Fibroblast of lung (primary cell): ENCODE results near the gene ATCAY. TPM values are rescaled to one million over a fixed set of nuclear protein-coding genes. Genes with fewer than 3 reads are reported as not detected.
"Not testable (repeated sequence)": the region's sequence is repeated elsewhere in the genome, so short reads cannot be mapped to it uniquely, and the experiment has no call there.

Experiments
- DNase-seq, 2 donors: peaks; one replicate each; pipeline versions ENCODE4 v3.0.0 to v3.0.0-alpha.2; 2010; ENCODE audit warnings: low read depth in 2 of 2
- H2AFZ ChIP-seq: 2 replicates; pipeline ENCODE4 v1.5.1; 2012; ENCODE audit warnings: low read length, control low read depth, inconsistent platforms
- H3K27ac ChIP-seq: 2 replicates; pipeline ENCODE4 v1.5.1; 2011; ENCODE audit warnings: low read length, control low read depth; ENCODE audit not compliant: insufficient read depth
- H3K27me3 ChIP-seq: 2 replicates; pipeline ENCODE4 v1.5.1; 2011; ENCODE audit warnings: mild to moderate bottlenecking, low read length; ENCODE audit not compliant: control insufficient read depth, insufficient read depth
- H3K36me3 ChIP-seq: 2 replicates; pipeline ENCODE4 v1.5.1; 2011; ENCODE audit warnings: low read length; ENCODE audit not compliant: control insufficient read depth, insufficient read depth
- H3K4me1 ChIP-seq: 2 replicates; pipeline ENCODE4 v1.5.1; 2011; ENCODE audit warnings: low read length; ENCODE audit not compliant: control insufficient read depth, insufficient read depth; ENCODE audit errors: extremely low read depth
- H3K4me2 ChIP-seq: 2 replicates; pipeline ENCODE4 v1.5.1; 2011; ENCODE audit warnings: low read length, control low read depth; ENCODE audit not compliant: insufficient read depth; ENCODE audit errors: extremely low read depth
- H3K4me3 ChIP-seq, 4 experiments: fragments of 200-600 bp in 1 of 4; sonication (generic) in 1 of 4; replicated peaks in 1 of 4; 2 replicates each; pipeline ENCODE4 v1.5.1; 2011 to 2016; ENCODE audit warnings: low read length in 4 of 4, low read depth in 3 of 4, mild to moderate bottlenecking in 3 of 4, control low read depth in 2 of 4, inconsistent platforms in 1 of 4, mixed read lengths in 1 of 4; ENCODE audit not compliant: insufficient read depth in 1 of 4; ENCODE audit errors: control extremely low read depth in 1 of 4
- H3K79me2 ChIP-seq: 2 replicates; pipeline ENCODE4 v1.5.1; 2012; ENCODE audit warnings: mild to moderate bottlenecking, low read length, inconsistent platforms; ENCODE audit not compliant: control insufficient read depth, insufficient read depth
- H3K9ac ChIP-seq: 2 replicates; pipeline ENCODE4 v1.5.1; 2011; ENCODE audit warnings: mild to moderate bottlenecking, low read length, control low read depth; ENCODE audit not compliant: insufficient read depth
- H3K9me3 ChIP-seq: 2 replicates; pipeline ENCODE4 v1.5.1; 2012; ENCODE audit warnings: low read depth, low read length; ENCODE audit not compliant: control insufficient read depth, insufficient read depth
- H4K20me1 ChIP-seq: 2 replicates; pipeline ENCODE4 v1.5.1; 2011; ENCODE audit warnings: low read length; ENCODE audit not compliant: control insufficient read depth, insufficient read depth; ENCODE audit errors: extremely low read depth
- EZH2 ChIP-seq: IDR thresholded peaks from 2 replicates; pipeline ENCODE4 v1.5.1; 2012; ENCODE audit warnings: low read length, control low read depth, mild to moderate bottlenecking; ENCODE audit errors: missing control alignments
- polyA plus RNA-seq, 2 donors: library from polyadenylated mRNA; depleted of rRNA in 1 of 2; stranded (reverse) in 1 of 2; unstranded in 1 of 2; fragments of >200 nt; gene quantifications; 2 replicates each; pipeline ENCODE4 v1.2.1, GENCODE V29; 2011 to 2012; ENCODE audit warnings: missing spikeins in 1 of 2
- total RNA-seq: library from RNA; depleted of rRNA; stranded (reverse); fragments of >200 nt; gene quantifications from 2 replicates; pipeline ENCODE4 v1.2.1, GENCODE V29; 2014
- TF ChIP-seq, protein P1 (sequence below), 2 donors: IDR thresholded peaks in 1 of 2; conservative IDR thresholded peaks in 1 of 2; 1 replicate in 1 of 2; 2 replicates in 1 of 2; pipeline ENCODE4 v1.5.1; 2011 to 2012; ENCODE audit warnings: low read length in 2 of 2, control low read depth in 1 of 2, inconsistent platforms in 1 of 2, low read depth in 1 of 2, mild to moderate bottlenecking in 1 of 2

Gene ATCAY
- total and polyA plus RNA-seq, 2 donors (not counting 1 experiment from before 2014, with no cell fraction given) = 0.01 TPM; not detected in 1

DNA sequence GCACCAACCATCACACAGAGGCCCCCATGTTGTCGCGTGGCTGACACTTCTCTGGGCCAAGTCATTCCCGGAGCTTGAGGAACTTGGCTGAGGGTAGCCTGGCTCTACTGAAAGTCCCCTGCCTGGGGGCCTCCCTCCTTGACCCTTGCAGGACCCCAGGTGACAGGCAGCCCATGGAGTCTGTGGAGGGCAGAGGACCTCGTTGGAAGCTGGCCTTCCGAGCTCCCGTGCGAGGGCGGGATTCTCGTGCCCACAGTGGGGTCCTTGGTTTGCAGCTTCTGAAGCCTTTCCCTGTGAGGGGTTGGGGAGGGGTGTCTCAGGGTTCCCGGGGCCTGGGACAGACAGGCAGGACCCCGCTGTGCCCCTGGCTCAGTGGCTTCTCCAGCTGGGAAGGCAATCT lies 68.8 kb downstream of the ATCAY start:
- no peak for DNase-seq
- Histone ChIP-seq H3K4me3 (no peak overlapping the region), H3K27me3 (no peaks in the 10 kb centered on the region), H3K9me3 (no peaks in the 10 kb centered on the region), H3K36me3 (no peaks in the 10 kb centered on the region), H2AFZ (no peak overlapping the region), H4K20me1 (no peaks in the 10 kb centered on the region), H3K27ac (no peak overlapping the region), H3K9ac (no peak overlapping the region), H3K79me2 (no peaks in the 10 kb centered on the region), H3K4me2 (no peak overlapping the region), H3K4me1 (peaks cover 6% of the 10 kb centered on the region)
- TF ChIP-seq, protein P1, sequence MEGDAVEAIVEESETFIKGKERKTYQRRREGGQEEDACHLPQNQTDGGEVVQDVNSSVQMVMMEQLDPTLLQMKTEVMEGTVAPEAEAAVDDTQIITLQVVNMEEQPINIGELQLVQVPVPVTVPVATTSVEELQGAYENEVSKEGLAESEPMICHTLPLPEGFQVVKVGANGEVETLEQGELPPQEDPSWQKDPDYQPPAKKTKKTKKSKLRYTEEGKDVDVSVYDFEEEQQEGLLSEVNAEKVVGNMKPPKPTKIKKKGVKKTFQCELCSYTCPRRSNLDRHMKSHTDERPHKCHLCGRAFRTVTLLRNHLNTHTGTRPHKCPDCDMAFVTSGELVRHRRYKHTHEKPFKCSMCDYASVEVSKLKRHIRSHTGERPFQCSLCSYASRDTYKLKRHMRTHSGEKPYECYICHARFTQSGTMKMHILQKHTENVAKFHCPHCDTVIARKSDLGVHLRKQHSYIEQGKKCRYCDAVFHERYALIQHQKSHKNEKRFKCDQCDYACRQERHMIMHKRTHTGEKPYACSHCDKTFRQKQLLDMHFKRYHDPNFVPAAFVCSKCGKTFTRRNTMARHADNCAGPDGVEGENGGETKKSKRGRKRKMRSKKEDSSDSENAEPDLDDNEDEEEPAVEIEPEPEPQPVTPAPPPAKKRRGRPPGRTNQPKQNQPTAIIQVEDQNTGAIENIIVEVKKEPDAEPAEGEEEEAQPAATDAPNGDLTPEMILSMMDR (conservative IDR thresholded peaks at IDR 0.05 in 1 of 2, IDR thresholded peaks at IDR 0.05 in 1 of 2; ENCODE audit: low read depth in 1 of 2, low read length in 2 of 2) = no peak
- no peak for TF ChIP-seq EZH2

GRCh38 chr19:3949997-3950859 lies 69.7 kb downstream of the ATCAY start:
- Histone ChIP-seq H3K27ac (no peak overlapping the region), H3K79me2 (no peaks in the 10 kb centered on the region), H2AFZ (no peak overlapping the region), H3K9me3 (no peaks in the 10 kb centered on the region), H3K4me2 (no peak overlapping the region), H3K36me3 (no peaks in the 10 kb centered on the region), H4K20me1 (no peaks in the 10 kb centered on the region), H3K4me1 (peaks cover 6% of the 10 kb centered on the region), H3K9ac (no peak overlapping the region), H3K4me3 (no peak overlapping the region), H3K27me3 (no peaks in the 10 kb centered on the region)
- no peak for TF ChIP-seq EZH2
- DNase-seq = no peak

DNA sequence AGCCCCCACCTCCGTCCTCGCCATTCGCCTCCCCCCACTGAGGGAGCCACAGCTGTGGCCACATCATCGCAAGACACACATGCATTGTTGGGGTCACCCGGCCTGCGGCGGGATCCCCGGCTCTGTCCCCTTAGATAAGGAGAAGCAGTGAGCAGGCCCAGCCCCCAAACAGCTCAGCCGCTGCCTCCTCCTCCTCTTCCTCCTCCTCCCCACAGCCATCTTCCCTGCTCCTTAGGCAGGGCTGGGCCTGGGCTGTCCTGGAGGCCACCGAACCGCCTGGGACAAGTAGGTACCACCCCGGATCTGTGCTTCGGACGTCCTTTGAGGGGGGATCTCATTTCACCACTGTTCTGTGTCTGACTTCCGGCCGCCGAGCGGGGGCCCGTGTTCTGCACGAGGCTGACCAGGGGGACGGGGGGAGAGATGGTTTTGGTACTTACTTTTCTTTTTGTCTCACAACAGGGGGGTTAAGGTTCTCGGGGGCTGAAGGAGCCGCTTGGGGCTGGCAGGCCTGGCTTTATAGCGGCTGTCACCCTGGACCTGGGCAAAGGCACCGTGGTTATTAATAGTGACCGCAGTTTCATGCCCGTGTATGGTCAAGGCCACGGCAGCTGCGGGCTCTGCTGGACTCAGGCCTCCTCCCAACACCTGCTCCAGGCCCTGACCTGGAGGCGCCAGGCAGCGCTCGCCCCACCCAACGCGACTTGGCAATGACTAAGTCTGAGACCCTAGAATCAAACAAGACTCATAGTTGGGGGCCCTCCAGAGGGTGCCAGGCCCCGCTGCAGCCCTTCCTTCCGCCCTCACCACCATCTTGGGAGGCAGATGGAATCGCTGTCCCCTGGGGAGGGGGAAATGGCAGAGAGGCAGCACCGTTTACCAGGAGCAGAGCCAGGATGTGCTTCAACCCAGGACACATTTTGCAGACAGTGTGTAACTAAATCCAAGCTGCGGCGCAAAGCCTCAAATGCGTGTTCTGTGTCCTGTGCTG lies 70.7 kb downstream of the ATCAY start:
- H3K4me1 ChIP-seq = peaks cover 6% of the 10 kb centered on the region
- H4K20me1 ChIP-seq = no peaks in the 10 kb centered on the region
- H3K9ac ChIP-seq = no peak overlapping the region
- no peak overlapping the region for H2AFZ ChIP-seq
- no peak overlapping the region for H3K4me3 ChIP-seq
- H3K4me2 ChIP-seq = peak overlapping the region; percentile 45
- H3K79me2 ChIP-seq = no peaks in the 10 kb centered on the region
- H3K36me3 ChIP-seq = peaks cover 3% of the 10 kb centered on the region
- no peak overlapping the region for H3K27ac ChIP-seq
- no peaks in the 10 kb centered on the region for H3K9me3 ChIP-seq
- TF ChIP-seq, protein P1 (conservative IDR thresholded peaks at IDR 0.05 in 1 of 2, IDR thresholded peaks at IDR 0.05 in 1 of 2; ENCODE audit: low read depth in 1 of 2, low read length in 2 of 2) = no peak
- TF ChIP-seq EZH2 = no peak
- H3K27me3 ChIP-seq = no peaks in the 10 kb centered on the region
- DNase-seq = peak in 1 of 2 donors; percentile 9

GRCh38 chr19:3952755-3953276 lies 72.3 kb downstream of the ATCAY start:
- H3K9ac ChIP-seq, H3K9me3 ChIP-seq, H2AFZ ChIP-seq, DNase-seq, H3K4me1 ChIP-seq, H4K20me1 ChIP-seq, H3K4me3 ChIP-seq, H3K27ac ChIP-seq, H3K36me3 ChIP-seq, H3K27me3 ChIP-seq, H3K79me2 ChIP-seq, H3K4me2 ChIP-seq: not testable (repeated sequence)
